Measurements from ENCODE around the gene PHF2.

Gene PHF2

DNA sequence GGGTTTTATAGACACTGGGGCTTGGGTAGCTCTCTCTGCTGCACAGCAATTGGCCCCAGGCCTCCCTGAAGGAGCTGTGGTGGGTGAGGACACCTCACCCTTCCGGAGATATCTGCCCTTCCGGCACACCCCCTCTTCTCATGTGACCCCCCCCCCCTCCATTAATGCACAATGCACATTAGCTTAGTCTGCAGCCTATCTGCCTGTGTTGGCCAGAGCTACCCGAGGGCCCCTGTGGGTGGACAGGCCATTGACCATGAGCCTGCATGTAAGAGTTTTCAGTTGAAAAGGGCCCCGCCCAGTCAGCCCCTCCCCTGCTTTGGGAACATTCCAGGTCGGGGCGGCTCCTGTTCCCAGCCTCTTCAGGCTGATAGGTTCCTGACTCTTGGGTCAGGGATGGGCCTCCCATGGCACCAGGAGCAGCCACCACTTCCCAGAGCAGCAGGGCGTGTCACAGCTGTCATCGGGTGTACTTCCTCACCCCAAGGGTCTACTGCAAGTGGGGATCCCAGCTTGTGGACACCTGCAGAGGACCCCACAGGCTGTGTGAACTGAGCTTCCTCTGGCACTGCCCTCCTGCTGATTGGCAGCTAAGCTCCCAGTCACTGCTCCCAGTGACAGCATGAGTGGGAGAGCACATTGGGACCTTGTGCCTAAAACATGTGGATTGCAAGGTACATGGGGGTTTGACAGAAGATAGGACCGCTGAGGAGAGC, 17.8 kb downstream of the PHF2 start:
- Histone ChIP-seq H3K9me3 (ENCODE audit: low read length) (no peaks in the 10 kb centered on the region), H3K4me3 (ENCODE audit: low read length) (no peak overlapping the region), H3K27me3 (ENCODE audit: insufficient read depth, low read length) (no peaks in the 10 kb centered on the region), H3K36me3 (ENCODE audit: insufficient read depth, low read length) (no peaks in the 10 kb centered on the region), H3K4me1 (ENCODE audit: insufficient read depth, low read length) (peaks cover 24% of the 10 kb centered on the region), H2AFZ (ENCODE audit: low read depth, low read length) (no peak overlapping the region)

- H3K4me1 ChIP-seq (ENCODE audit: insufficient read depth, low read length) = peaks cover 12% of the 10 kb centered on the region
- H3K4me3 ChIP-seq (ENCODE audit: low read length) = no peak overlapping the region
- no peaks in the 10 kb centered on the region for H3K27me3 ChIP-seq (ENCODE audit: insufficient read depth, low read length)
- no peaks in the 10 kb centered on the region for H3K36me3 ChIP-seq (ENCODE audit: insufficient read depth, low read length)
- no peaks in the 10 kb centered on the region for H3K9me3 ChIP-seq (ENCODE audit: low read length)
- H2AFZ ChIP-seq (ENCODE audit: low read depth, low read length) = no peak overlapping the region
These were observed 19.1 kb downstream of the PHF2 start for GRCh38 chr9:93595461-93595860.

- no peaks in the 10 kb centered on the region for H3K36me3 ChIP-seq (ENCODE audit: insufficient read depth, low read length)
- no peaks in the 10 kb centered on the region for H3K27me3 ChIP-seq (ENCODE audit: insufficient read depth, low read length)
- no peak overlapping the region for H3K4me3 ChIP-seq (ENCODE audit: low read length)
- no peaks in the 10 kb centered on the region for H3K9me3 ChIP-seq (ENCODE audit: low read length)
- H3K4me1 ChIP-seq (ENCODE audit: insufficient read depth, low read length) = peaks cover 12% of the 10 kb centered on the region
- no peak overlapping the region for H2AFZ ChIP-seq (ENCODE audit: low read depth, low read length)
These were observed 19.5 kb downstream of the PHF2 start for GRCh38 chr9:93595861-93596365.

DNA sequence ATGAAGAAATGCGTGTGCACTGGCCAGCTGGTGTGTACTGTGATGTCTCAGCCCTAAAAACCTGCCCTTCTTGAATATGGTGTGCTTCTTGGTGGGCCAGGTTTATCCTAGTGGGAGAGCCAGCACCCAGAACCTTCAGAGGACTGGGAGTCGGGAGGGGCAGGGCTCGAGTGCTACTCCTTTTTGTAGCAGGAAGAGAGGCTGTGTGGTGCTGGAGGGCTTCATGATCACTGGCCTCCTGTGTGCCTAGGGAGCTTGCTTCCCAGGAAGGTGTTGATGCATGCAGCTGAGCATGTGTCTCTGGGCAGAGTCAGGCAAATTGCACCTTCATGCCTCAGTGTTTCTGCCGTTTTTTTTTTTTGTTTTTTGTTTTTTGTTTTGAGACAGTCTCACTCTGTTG, 20.0 kb downstream of the PHF2 start:
- Histone ChIP-seq H3K27me3 (ENCODE audit: insufficient read depth, low read length) (no peaks in the 10 kb centered on the region), H3K4me1 (ENCODE audit: insufficient read depth, low read length) (peaks cover 12% of the 10 kb centered on the region), H3K36me3 (ENCODE audit: insufficient read depth, low read length) (no peaks in the 10 kb centered on the region), H3K4me3 (ENCODE audit: low read length) (no peak overlapping the region), H3K9me3 (ENCODE audit: low read length) (no peaks in the 10 kb centered on the region), H2AFZ (ENCODE audit: low read depth, low read length) (no peak overlapping the region)

DNA sequence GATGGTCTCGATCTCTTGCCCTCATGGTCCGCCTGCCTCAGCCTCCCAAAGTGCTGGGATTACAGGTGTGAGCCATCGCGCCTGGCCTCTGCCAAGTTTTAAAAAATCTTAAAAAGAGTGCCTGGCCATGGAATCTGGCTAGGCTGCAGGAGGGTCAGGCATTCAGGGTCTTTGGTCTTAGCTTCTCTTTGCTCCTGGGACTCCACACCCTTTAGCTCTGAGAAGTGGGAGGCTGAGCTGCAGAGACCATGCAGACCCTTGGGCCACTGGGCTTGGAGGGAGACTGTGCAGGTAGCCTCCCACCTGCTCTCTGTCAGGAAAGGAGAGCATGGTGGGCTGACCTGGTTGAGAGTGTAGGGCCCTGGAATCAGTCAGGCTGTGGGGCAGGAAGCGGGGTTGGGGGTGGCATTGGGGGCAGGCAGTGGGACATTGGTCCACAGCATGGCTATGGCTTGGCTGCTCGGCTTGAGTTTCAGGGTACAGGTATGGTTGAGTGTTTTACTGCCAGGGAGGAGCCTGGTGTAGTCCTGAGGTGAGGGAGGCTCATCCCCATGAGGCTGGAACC, 20.8 kb downstream of the PHF2 start:
- Histone ChIP-seq H3K36me3 (ENCODE audit: insufficient read depth, low read length) (no peaks in the 10 kb centered on the region), H2AFZ (ENCODE audit: low read depth, low read length) (no peak overlapping the region), H3K9me3 (ENCODE audit: low read length) (no peaks in the 10 kb centered on the region), H3K4me1 (ENCODE audit: insufficient read depth, low read length) (peaks cover 12% of the 10 kb centered on the region), H3K27me3 (ENCODE audit: insufficient read depth, low read length) (no peaks in the 10 kb centered on the region), H3K4me3 (ENCODE audit: low read length) (no peak overlapping the region)

- no peaks in the 10 kb centered on the region for H3K36me3 ChIP-seq (ENCODE audit: insufficient read depth, low read length)
- H3K4me3 ChIP-seq (ENCODE audit: low read length) = no peak overlapping the region
- no peaks in the 10 kb centered on the region for H3K9me3 ChIP-seq (ENCODE audit: low read length)
- peaks cover 8% of the 10 kb centered on the region for H3K4me1 ChIP-seq (ENCODE audit: insufficient read depth, low read length)
- no peak overlapping the region for H2AFZ ChIP-seq (ENCODE audit: low read depth, low read length)
- H3K27me3 ChIP-seq (ENCODE audit: insufficient read depth, low read length) = no peaks in the 10 kb centered on the region
These were observed 21.7 kb downstream of the PHF2 start for GRCh38 chr9:93597871-93598646.

GRCh38 chr9:93598647-93599241, 22.4 kb downstream of the PHF2 start:
- Histone ChIP-seq H3K4me1 (ENCODE audit: insufficient read depth, low read length) (peaks cover 8% of the 10 kb centered on the region), H3K9me3 (ENCODE audit: low read length) (no peaks in the 10 kb centered on the region), H2AFZ (ENCODE audit: low read depth, low read length) (no peak overlapping the region), H3K27me3 (ENCODE audit: insufficient read depth, low read length) (no peaks in the 10 kb centered on the region), H3K4me3 (ENCODE audit: low read length) (no peak overlapping the region), H3K36me3 (ENCODE audit: insufficient read depth, low read length) (no peaks in the 10 kb centered on the region)

- Histone ChIP-seq H3K4me1 (ENCODE audit: insufficient read depth, low read length) (peaks cover 8% of the 10 kb centered on the region), H3K36me3 (ENCODE audit: insufficient read depth, low read length) (no peaks in the 10 kb centered on the region), H3K27me3 (ENCODE audit: insufficient read depth, low read length) (no peaks in the 10 kb centered on the region), H3K4me3 (ENCODE audit: low read length) (no peak overlapping the region), H3K9me3 (ENCODE audit: low read length) (no peaks in the 10 kb centered on the region), H2AFZ (ENCODE audit: low read depth, low read length) (no peak overlapping the region)
These were observed 23.4 kb downstream of the PHF2 start for GRCh38 chr9:93599571-93600403.

DNA sequence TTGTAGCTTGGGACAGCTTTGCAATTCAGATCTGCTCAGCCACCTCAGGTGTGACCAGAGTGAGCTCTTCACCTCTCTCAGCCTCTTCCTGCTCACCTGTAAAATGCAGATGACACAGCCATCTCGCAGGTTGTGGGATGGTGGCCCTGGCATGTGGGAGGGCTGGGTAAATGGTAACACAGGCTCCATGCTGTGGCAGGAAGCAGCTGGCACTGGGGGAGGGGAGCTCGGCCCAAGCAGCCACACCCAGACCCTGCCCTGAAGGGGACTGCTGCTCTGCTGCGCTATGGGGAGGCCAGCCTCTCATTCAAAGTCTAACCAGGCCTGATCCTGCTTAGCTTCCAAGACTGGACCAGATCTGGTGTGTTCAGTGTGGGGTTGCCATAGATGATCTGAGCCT, 24.1 kb downstream of the PHF2 start:
- peaks cover 8% of the 10 kb centered on the region for H3K4me1 ChIP-seq (ENCODE audit: insufficient read depth, low read length)
- H3K9me3 ChIP-seq (ENCODE audit: low read length) = peaks cover 3% of the 10 kb centered on the region
- no peaks in the 10 kb centered on the region for H3K27me3 ChIP-seq (ENCODE audit: insufficient read depth, low read length)
- no peaks in the 10 kb centered on the region for H3K36me3 ChIP-seq (ENCODE audit: insufficient read depth, low read length)
- no peak overlapping the region for H3K4me3 ChIP-seq (ENCODE audit: low read length)
- no peak overlapping the region for H2AFZ ChIP-seq (ENCODE audit: low read depth, low read length)

- no peak overlapping the region for H3K4me3 ChIP-seq (ENCODE audit: low read length)
- no peak overlapping the region for H2AFZ ChIP-seq (ENCODE audit: low read depth, low read length)
- no peaks in the 10 kb centered on the region for H3K36me3 ChIP-seq (ENCODE audit: insufficient read depth, low read length)
- no peaks in the 10 kb centered on the region for H3K27me3 ChIP-seq (ENCODE audit: insufficient read depth, low read length)
- peaks cover 8% of the 10 kb centered on the region for H3K4me1 ChIP-seq (ENCODE audit: insufficient read depth, low read length)
- H3K9me3 ChIP-seq (ENCODE audit: low read length) = peaks cover 3% of the 10 kb centered on the region
These were observed 24.7 kb downstream of the PHF2 start for GRCh38 chr9:93601063-93601462.

GRCh38 chr9:93601666-93602065, 25.3 kb downstream of the PHF2 start:
- peaks cover 3% of the 10 kb centered on the region for H3K9me3 ChIP-seq (ENCODE audit: low read length)
- H3K4me3 ChIP-seq (ENCODE audit: low read length) = no peak overlapping the region
- H3K36me3 ChIP-seq (ENCODE audit: insufficient read depth, low read length) = no peaks in the 10 kb centered on the region
- peaks cover 8% of the 10 kb centered on the region for H3K4me1 ChIP-seq (ENCODE audit: insufficient read depth, low read length)
- H2AFZ ChIP-seq (ENCODE audit: low read depth, low read length) = no peak overlapping the region
- H3K27me3 ChIP-seq (ENCODE audit: insufficient read depth, low read length) = no peaks in the 10 kb centered on the region

GRCh38 chr9:93603011-93603410, 26.6 kb downstream of the PHF2 start:
- Histone ChIP-seq H3K27me3 (ENCODE audit: insufficient read depth, low read length) (no peaks in the 10 kb centered on the region), H3K4me3 (ENCODE audit: low read length) (no peak overlapping the region), H3K9me3 (ENCODE audit: low read length) (peaks cover 3% of the 10 kb centered on the region)

More at GRCh38 chr9:93603011-93603410, 26.6 kb downstream of the PHF2 start:
- Histone ChIP-seq H2AFZ (ENCODE audit: low read depth, low read length) (no peak overlapping the region), H3K36me3 (ENCODE audit: insufficient read depth, low read length) (no peaks in the 10 kb centered on the region), H3K4me1 (ENCODE audit: insufficient read depth, low read length) (peaks cover 8% of the 10 kb centered on the region)
